Astrocyte of the cerebellum (primary cell): ENCODE measurements around the gene UBE3C.

Experiments used
- DNase-seq: peaks from one replicate; pipeline ENCODE4 v3.0.0-alpha.2; 2011; ENCODE audit warnings: low read depth
- H3K4me3 ChIP-seq: 2 replicates; pipeline ENCODE4 v1.5.1; 2011; ENCODE audit warnings: mild to moderate bottlenecking, low read depth, low read length, moderate library complexity
- in situ Hi-C: cut with HindIII; loops from 2 replicates; pipeline ENCODE4 v1.10.0; 2017; ENCODE audit warnings: low sequenced_read_pairs
- TF ChIP-seq, protein P1 (sequence below): IDR thresholded peaks from 2 replicates; pipeline ENCODE4 v1.5.1; 2012; ENCODE audit warnings: low read length, low read depth, moderate library complexity, mild to moderate bottlenecking; ENCODE audit errors: missing control alignments

The UBE3C gene

DNA sequence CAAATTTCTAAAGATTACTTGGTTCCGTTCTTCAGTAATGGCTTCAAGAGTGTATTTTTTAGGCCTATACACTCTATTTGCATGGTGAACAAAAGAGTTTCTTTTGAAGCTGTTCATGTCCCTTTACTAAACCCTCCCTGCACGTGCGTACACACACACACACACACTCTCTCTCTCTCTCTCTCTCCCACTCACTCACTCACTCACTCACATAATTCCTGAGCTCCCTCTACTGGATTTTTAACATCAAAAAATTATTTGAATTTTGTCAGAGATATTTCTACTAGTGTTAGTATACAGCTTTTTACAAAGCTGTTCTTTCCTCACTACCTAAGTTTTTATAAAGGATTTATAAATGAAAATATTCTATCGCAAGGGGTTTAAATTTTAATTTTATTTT, 85.9 kb downstream of the UBE3C start:
- DNase-seq = no peak
- in situ Hi-C loops = no loop called here
- no peak overlapping the region for H3K4me3 ChIP-seq
- TF ChIP-seq, protein P1, sequence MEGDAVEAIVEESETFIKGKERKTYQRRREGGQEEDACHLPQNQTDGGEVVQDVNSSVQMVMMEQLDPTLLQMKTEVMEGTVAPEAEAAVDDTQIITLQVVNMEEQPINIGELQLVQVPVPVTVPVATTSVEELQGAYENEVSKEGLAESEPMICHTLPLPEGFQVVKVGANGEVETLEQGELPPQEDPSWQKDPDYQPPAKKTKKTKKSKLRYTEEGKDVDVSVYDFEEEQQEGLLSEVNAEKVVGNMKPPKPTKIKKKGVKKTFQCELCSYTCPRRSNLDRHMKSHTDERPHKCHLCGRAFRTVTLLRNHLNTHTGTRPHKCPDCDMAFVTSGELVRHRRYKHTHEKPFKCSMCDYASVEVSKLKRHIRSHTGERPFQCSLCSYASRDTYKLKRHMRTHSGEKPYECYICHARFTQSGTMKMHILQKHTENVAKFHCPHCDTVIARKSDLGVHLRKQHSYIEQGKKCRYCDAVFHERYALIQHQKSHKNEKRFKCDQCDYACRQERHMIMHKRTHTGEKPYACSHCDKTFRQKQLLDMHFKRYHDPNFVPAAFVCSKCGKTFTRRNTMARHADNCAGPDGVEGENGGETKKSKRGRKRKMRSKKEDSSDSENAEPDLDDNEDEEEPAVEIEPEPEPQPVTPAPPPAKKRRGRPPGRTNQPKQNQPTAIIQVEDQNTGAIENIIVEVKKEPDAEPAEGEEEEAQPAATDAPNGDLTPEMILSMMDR = peak; percentile 16

DNA sequence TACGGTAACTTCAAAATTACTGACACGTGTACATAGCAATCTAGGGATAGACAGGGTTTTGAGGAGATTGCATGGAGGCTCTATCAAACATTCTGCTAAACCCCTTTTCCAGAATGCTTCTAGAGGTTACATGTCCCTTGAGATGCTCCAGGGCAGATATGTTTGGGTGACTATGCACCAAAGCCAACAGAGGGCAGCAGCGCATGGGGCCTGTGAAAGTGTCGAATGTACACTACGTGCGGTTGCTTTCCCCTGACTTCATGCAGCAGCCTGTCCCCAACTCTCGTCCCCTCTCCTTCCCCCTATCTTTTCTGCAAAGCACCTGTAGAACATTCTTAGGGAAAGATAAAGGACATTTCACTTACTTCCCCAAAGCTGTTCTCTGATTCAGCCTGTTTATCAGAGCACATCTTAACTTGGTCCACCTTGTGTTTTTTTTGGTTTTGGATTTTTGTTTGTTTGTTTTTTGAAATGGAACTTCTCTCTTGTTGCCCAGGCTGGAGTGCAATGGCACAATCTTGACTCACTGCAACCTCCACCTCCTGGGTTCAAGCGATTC, 90.2 kb downstream of the UBE3C start:
- in situ Hi-C loops = no loop called here
- no peak overlapping the region for H3K4me3 ChIP-seq
- TF ChIP-seq, protein P1 = peak; percentile 60
- no peak for DNase-seq

DNA sequence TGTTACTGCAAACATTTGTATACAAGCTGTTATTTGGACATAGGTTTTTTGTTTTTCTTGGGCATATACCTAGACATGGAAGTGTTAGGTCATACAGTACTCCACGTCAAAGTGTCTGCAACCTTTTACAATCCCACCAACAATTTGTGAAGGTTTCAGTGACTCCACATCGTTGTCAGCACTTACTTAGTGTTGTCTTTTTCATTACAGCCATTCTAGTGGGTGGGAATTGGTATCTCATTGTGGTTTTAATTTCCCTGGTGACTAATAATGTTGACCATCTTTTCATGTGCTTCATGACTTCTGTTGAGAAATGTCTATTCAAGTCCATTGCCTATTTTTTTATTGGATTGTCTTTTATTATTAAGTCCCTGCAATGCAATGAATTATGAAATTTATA, 95.0 kb downstream of the UBE3C start:
- TF ChIP-seq, protein P1 = no peak
- peak; percentile 15 for DNase-seq
- no peak overlapping the region for H3K4me3 ChIP-seq
- in situ Hi-C loops = no loop called here

DNA sequence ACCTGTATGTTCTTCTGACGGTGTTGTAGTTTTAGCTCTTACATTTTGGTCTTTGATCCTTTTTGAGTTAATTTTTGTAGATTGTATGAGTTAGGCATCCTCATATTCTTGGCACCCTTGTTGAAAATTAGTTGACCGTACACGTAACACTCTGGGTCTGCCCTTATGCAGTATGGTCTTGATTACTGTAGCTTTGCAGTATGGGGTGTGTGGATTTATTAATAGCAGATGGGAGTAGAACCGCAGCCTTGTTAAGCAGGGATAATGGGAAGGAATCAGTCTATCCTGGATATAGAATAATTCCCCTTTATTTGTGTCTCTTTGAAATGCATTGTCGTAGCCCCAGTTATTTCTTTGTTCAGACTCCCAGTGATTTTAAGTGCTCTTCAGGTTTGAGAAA, 95.5 kb downstream of the UBE3C start:
- no peak overlapping the region for H3K4me3 ChIP-seq
- in situ Hi-C loops = no loop called here
- TF ChIP-seq, protein P1 = no peak
- no peak for DNase-seq

DNA sequence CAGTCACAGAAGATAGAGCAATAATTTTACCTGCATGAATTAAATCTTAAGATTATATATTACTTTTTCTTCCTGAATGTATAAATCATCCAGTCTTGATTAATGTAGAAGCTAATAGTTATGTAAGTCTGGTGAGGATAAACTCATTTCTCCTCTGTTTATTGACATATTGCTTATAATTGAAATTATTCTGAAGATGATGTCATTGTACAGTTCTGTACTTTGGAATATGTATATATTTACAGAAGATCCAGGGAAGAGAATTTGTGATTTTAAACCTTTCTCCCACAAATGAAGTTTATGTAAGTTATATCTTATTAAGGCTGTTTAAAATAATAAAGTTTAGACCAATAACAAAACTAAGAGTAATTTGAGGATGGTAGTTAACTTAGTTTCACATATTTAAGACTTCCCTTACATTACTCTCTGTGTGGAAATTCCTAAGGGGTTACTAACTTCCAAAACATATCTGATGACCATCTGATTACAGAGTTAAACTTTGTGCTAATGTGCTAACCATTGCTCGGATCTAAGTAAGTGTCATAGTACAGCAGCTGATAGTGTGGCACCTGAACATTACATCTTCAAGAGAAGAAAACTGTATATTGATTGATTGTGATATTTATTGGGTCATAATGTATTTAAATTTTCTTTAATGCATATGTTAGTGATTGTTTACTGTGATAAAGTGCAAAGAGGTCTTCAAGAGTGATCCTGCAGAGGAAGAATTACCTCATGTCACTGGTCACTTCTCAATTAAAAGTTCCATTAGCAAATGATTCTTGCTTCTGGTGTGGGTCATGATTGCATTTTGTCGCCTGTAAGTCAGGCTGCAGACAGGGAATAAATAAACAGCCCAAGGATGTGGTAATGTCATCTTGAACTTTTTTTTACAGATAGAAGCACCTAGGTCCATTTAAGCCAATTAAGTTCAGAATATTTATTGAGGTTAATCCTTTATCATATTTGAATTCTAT, 96.9 kb downstream of the UBE3C start:
- no peak overlapping the region for H3K4me3 ChIP-seq
- in situ Hi-C loops = no loop called here
- TF ChIP-seq, protein P1 = no peak
- DNase-seq = peak; percentile 12

DNA sequence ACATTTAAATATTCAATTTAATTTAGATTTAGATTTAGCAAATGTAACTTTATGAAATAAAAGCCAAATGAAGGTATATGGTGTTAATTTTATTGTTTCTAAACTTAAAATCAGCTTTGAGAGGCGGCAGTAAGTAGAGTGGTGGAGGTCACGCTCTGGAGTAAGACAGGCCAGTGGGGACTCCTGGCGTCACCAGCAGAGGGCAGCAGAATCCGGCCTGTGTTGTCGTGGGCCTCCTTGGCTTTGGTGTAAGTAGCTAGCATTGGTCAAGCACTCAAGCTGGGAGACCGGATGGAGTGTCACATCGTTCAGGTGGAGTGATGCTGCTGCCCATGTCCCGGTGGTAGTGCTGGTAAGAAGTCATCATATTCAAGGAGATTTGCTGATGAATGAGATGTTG, 99.4 kb downstream of the UBE3C start:
- in situ Hi-C loops = no loop called here
- no peak for DNase-seq
- no peak overlapping the region for H3K4me3 ChIP-seq
- TF ChIP-seq, protein P1 = peak; percentile 57
